Right lobe of liver (tissue), 4 donors: ENCODE data around the gene SLC5A11.

Source experiments
- CTCF ChIP-seq, 4 donors: fragments of 200-600 bp in 3 of 4; fragments of 450-650 bp in 1 of 4; IDR thresholded peaks; one replicate each; pipeline versions ENCODE4 v1.5.1 to v1.8.0; 2016 to 2022; ENCODE audit warnings: antibody characterized with exemption in 4 of 4, mild to moderate bottlenecking in 2 of 4
- POLR2A ChIP-seq: fragments of 450-650 bp; IDR thresholded peaks from one replicate; pipeline ENCODE4 v1.6.1; 2017; ENCODE audit warnings: antibody characterized with exemption, mild to moderate bottlenecking
- donor health status: DM: no; HTN: no; CAD: no.
- donor health status: DM: no; HTN: no; CAD: no.
- donor health status: DM: no; HTN: yes; CAD: no.

GRCh38 chr16:24917236-24917635 lies 71.5 kb downstream of the SLC5A11 start:
- no peak for TF ChIP-seq CTCF (IDR thresholded peaks at IDR 0.05)
- no peak for TF ChIP-seq POLR2A
